Measurements from ENCODE around the gene GPR152.

GPR152 gene

DNA sequence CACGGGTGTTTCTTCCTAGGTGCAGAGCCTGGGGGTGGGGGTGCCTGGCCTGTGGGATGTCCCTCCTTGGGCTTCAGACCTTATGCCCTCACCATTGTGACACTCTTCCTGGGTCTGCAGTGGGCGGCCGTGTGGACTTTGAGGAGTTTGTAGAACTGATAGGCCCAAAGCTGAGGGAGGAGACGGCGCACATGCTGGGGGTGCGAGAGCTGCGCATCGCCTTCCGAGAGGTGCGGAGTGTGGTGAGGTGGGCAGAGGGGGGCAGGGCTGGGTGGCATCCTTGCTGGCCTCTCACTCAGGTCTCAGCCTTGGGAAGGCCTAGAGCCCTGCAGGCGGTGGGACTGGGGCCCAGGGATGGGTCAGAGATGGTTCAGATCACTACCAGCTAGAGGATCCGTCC is 4.9 kb upstream of the GPR152 start:
- H3K27ac ChIP-seq (ENCODE audit: low read length), result no peak overlapping the region
- TF ChIP-seq EZH2phosphoT487 (IDR thresholded peaks at IDR 0.05; ENCODE audit: low read length) (no peak), EZH2 (optimal IDR thresholded peaks at IDR 0.05; ENCODE audit: low read depth, low read length) (no peak)
- TF ChIP-seq, protein P1, sequence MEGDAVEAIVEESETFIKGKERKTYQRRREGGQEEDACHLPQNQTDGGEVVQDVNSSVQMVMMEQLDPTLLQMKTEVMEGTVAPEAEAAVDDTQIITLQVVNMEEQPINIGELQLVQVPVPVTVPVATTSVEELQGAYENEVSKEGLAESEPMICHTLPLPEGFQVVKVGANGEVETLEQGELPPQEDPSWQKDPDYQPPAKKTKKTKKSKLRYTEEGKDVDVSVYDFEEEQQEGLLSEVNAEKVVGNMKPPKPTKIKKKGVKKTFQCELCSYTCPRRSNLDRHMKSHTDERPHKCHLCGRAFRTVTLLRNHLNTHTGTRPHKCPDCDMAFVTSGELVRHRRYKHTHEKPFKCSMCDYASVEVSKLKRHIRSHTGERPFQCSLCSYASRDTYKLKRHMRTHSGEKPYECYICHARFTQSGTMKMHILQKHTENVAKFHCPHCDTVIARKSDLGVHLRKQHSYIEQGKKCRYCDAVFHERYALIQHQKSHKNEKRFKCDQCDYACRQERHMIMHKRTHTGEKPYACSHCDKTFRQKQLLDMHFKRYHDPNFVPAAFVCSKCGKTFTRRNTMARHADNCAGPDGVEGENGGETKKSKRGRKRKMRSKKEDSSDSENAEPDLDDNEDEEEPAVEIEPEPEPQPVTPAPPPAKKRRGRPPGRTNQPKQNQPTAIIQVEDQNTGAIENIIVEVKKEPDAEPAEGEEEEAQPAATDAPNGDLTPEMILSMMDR (IDR thresholded peaks at IDR 0.05; ENCODE audit: low read length), result no peak
- no peaks in the 10 kb centered on the region for H3K9me2 ChIP-seq (replicated peaks; ENCODE audit: insufficient read depth, low read length)
- peaks cover 9% of the 10 kb centered on the region for H3F3A ChIP-seq (ENCODE audit: insufficient read depth, low read length)
- H3K4me1 ChIP-seq (ENCODE audit: low read length), result 0 out of 2 replicates have a peak, but pooled peaks cover 5% of the 10 kb centered on the region
- no peak overlapping the region for H3K4me3 ChIP-seq (ENCODE audit: low read length)
- no peaks in the 10 kb centered on the region for H3K36me3 ChIP-seq (replicated peaks; ENCODE audit: insufficient read depth, low read length)
- H3K9ac ChIP-seq (ENCODE audit: low read length), result no peak overlapping the region
- no peak for DNase-seq
- no peaks in the 10 kb centered on the region for H4K20me1 ChIP-seq (ENCODE audit: insufficient read depth, low read length)
- no peaks in the 10 kb centered on the region for H3K27me3 ChIP-seq (replicated peaks; ENCODE audit: insufficient read depth, low read length)
- no peaks in the 10 kb centered on the region for H3K79me2 ChIP-seq (ENCODE audit: low read length)
- no peaks in the 10 kb centered on the region for H3K9me3 ChIP-seq (replicated peaks; ENCODE audit: insufficient read depth, low read length)
- no peak overlapping the region for H2AFZ ChIP-seq (ENCODE audit: low read length)
- H3K4me2 ChIP-seq (ENCODE audit: low read depth, low read length), result no peak overlapping the region

DNA sequence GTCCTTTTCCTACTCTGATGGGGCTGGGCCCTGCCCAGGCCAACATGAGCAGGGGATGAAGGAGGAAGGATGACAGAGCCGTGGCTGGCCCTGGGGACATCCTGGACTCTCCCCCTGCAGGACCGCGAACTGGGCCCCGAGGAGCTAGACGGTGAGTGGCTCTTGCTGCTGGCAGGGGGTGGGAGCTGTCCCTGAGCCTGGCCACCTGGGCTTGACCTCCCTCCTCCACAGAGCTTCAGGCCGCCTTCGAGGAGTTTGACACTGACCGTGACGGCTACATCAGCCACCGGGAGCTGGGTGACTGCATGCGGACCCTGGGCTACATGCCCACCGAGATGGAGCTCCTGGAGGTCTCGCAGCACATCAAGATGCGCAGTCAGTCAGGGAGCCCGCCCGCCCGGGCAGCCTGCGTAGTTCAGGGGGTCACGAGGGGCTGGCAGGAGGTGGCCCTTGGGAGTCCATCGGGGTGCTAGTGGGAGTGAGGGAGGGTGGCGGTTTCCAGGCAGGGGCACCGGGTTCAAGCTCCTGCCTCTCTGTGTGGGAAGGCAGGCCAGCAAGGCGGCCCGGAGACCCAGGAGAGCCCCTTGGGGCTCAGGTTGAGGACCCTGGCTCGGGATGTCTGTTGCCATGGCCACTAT is 3.7 kb upstream of the GPR152 start:
- DNase-seq, result no peak
- H3K4me1 ChIP-seq (ENCODE audit: low read length), result 0 out of 2 replicates have a peak, but pooled peaks cover 5% of the 10 kb centered on the region
- no peak overlapping the region for H3K4me3 ChIP-seq (ENCODE audit: low read length)
- no peaks in the 10 kb centered on the region for H3K9me2 ChIP-seq (replicated peaks; ENCODE audit: insufficient read depth, low read length)
- H3K9me3 ChIP-seq (replicated peaks; ENCODE audit: insufficient read depth, low read length), result no peaks in the 10 kb centered on the region
- H4K20me1 ChIP-seq (ENCODE audit: insufficient read depth, low read length), result no peaks in the 10 kb centered on the region
- H3K4me2 ChIP-seq (ENCODE audit: low read depth, low read length), result no peak overlapping the region
- TF ChIP-seq, protein P1 (IDR thresholded peaks at IDR 0.05; ENCODE audit: low read length), result no peak
- TF ChIP-seq EZH2phosphoT487 (IDR thresholded peaks at IDR 0.05; ENCODE audit: low read length), result no peak
- TF ChIP-seq EZH2 (optimal IDR thresholded peaks at IDR 0.05; ENCODE audit: low read depth, low read length), result no peak
- H2AFZ ChIP-seq (ENCODE audit: low read length), result no peak overlapping the region
- H3K9ac ChIP-seq (ENCODE audit: low read length), result no peak overlapping the region
- no peaks in the 10 kb centered on the region for H3K27me3 ChIP-seq (replicated peaks; ENCODE audit: insufficient read depth, low read length)
- H3K79me2 ChIP-seq (ENCODE audit: low read length), result no peaks in the 10 kb centered on the region
- no peaks in the 10 kb centered on the region for H3K36me3 ChIP-seq (replicated peaks; ENCODE audit: insufficient read depth, low read length)
- no peak overlapping the region for H3K27ac ChIP-seq (ENCODE audit: low read length)
- peaks cover 7% of the 10 kb centered on the region for H3F3A ChIP-seq (ENCODE audit: insufficient read depth, low read length)

DNA sequence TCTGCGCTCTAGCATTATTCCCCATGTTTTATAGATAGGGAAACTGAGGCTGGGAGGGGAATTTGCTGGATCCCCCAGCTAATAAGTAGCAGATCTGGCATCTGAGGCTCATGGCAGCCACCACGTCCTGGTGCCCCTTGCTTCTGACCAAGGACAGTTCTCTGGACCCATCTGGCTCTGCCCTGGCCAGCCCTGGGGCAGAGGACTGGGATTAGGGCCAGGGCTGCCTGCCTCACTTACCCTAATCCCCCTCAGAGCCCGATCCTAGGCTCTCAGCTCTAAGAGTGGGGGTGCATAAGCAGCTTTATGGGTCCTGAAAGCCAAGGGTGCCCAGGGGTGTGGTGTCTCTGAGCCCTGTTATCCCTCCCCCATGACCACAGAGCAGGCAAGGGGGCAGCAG is 2.5 kb upstream of the GPR152 start, which contains the start of gene CABP4:
Gene CABP4 (plus strand): TSS at position 301 of the 400 bp plus-strand sequence. CDS start 70 bp downstream, at position 371.
- H3K9ac ChIP-seq (ENCODE audit: low read length), result no peak within 1 kb of the TSS
- no peak within 1 kb of the TSS for H2AFZ ChIP-seq (ENCODE audit: low read length)
- no peaks in the 10 kb centered on the region for H3K79me2 ChIP-seq (ENCODE audit: low read length)
- H3K9me3 ChIP-seq (replicated peaks; ENCODE audit: insufficient read depth, low read length), result no peaks in the 10 kb centered on the region
- no peaks in the 10 kb centered on the region for H3K27me3 ChIP-seq (replicated peaks; ENCODE audit: insufficient read depth, low read length)
- H4K20me1 ChIP-seq (ENCODE audit: insufficient read depth, low read length), result no peaks in the 10 kb centered on the region
- H3K4me2 ChIP-seq (ENCODE audit: low read depth, low read length), result no peak within 1 kb of the TSS
- DNase-seq, result no peak
- H3K36me3 ChIP-seq (replicated peaks; ENCODE audit: insufficient read depth, low read length), result no peaks in the 10 kb centered on the region
- peaks cover 4% of the 10 kb centered on the region for H3F3A ChIP-seq (ENCODE audit: insufficient read depth, low read length)
- no peak within 1 kb of the TSS for H3K27ac ChIP-seq (ENCODE audit: low read length)
- TF ChIP-seq, protein P1 (IDR thresholded peaks at IDR 0.05; ENCODE audit: low read length), result no peak
- no peak for TF ChIP-seq EZH2 (optimal IDR thresholded peaks at IDR 0.05; ENCODE audit: low read depth, low read length)
- no peak for TF ChIP-seq EZH2phosphoT487 (IDR thresholded peaks at IDR 0.05; ENCODE audit: low read length)
- 0 out of 2 replicates have a peak, but pooled peaks cover 5% of the 10 kb centered on the region for H3K4me1 ChIP-seq (ENCODE audit: low read length)
- no peak within 1 kb of the TSS for H3K4me3 ChIP-seq (ENCODE audit: low read length)
- H3K9me2 ChIP-seq (replicated peaks; ENCODE audit: insufficient read depth, low read length), result no peaks in the 10 kb centered on the region
